Measurements from ENCODE around the gene ASTN2.

DNA sequence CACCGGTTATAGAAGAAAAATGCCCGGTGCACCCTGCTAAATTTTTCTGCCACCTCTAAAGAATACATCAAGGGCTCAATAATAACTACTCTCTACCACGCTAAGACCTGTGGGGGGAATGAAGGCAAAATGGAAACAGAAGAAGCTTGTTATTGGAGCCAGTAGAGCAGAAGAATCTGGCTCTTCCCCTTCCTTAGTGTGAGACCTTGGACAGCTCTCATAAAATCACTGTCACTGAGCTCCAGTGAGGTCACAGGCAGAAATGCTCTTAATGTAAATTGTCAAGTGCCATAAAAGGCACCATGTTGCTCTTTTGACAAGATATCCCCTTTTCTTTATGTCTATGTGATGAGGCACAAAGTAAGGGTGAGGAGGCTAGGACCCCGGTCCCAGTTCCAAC, 74.4 kb downstream of the ASTN2 start:
- TF ChIP-seq, protein P1, sequence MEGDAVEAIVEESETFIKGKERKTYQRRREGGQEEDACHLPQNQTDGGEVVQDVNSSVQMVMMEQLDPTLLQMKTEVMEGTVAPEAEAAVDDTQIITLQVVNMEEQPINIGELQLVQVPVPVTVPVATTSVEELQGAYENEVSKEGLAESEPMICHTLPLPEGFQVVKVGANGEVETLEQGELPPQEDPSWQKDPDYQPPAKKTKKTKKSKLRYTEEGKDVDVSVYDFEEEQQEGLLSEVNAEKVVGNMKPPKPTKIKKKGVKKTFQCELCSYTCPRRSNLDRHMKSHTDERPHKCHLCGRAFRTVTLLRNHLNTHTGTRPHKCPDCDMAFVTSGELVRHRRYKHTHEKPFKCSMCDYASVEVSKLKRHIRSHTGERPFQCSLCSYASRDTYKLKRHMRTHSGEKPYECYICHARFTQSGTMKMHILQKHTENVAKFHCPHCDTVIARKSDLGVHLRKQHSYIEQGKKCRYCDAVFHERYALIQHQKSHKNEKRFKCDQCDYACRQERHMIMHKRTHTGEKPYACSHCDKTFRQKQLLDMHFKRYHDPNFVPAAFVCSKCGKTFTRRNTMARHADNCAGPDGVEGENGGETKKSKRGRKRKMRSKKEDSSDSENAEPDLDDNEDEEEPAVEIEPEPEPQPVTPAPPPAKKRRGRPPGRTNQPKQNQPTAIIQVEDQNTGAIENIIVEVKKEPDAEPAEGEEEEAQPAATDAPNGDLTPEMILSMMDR (IDR thresholded peaks at IDR 0.05) = no peak
- TF ChIP-seq POLR2A (IDR thresholded peaks at IDR 0.05) = no peak
- TF ChIP-seq POLR2AphosphoS5 (IDR thresholded peaks at IDR 0.05) = no peak
- no peak for TF ChIP-seq EP300 (IDR thresholded peaks at IDR 0.05)
